ENCODE results near the gene SCN8A.

DNA sequence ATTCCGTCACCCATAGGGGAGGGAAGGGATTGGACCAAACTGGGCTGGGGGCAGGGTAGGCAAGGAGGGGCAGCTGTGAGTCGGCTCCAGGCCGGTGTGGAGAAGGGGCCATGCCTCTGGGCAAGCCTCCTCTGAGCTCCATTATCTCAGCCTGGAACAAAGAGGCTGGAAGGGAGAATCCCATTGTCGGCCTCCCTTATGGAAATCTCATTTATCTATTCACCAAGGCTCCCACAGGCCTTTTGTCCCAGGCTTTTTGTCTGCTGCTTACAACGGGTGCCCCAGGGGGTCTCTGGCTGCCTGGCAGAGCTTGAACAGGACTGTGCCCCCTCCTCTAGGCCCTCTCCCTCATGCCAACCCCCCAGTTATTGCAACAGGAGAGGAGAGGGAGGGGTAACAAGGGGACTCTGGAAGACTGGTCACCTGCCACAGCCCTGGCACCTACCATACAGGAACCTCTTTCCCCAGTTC is 238.0 kb downstream of the SCN8A start:
- TF ChIP-seq EP300 (IDR thresholded peaks at IDR 0.05) (no peak), POLR2A (IDR thresholded peaks at IDR 0.05) (no peak)
- TF ChIP-seq, protein P1, sequence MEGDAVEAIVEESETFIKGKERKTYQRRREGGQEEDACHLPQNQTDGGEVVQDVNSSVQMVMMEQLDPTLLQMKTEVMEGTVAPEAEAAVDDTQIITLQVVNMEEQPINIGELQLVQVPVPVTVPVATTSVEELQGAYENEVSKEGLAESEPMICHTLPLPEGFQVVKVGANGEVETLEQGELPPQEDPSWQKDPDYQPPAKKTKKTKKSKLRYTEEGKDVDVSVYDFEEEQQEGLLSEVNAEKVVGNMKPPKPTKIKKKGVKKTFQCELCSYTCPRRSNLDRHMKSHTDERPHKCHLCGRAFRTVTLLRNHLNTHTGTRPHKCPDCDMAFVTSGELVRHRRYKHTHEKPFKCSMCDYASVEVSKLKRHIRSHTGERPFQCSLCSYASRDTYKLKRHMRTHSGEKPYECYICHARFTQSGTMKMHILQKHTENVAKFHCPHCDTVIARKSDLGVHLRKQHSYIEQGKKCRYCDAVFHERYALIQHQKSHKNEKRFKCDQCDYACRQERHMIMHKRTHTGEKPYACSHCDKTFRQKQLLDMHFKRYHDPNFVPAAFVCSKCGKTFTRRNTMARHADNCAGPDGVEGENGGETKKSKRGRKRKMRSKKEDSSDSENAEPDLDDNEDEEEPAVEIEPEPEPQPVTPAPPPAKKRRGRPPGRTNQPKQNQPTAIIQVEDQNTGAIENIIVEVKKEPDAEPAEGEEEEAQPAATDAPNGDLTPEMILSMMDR (IDR thresholded peaks at IDR 0.05) = no peak
